HFF-Myc (cell line): ENCODE data around the gene CEP85.
A peak's percentile ranks its signal among the peaks of the same experiment; 100 is the strongest.

Experiments
- DNase-seq: peaks from one replicate; pipeline ENCODE4 v3.0.0-alpha.2; 2011; ENCODE audit warnings: low read depth; ENCODE audit errors: extremely low read depth
- H3K4me3 ChIP-seq: replicated peaks from 2 replicates; pipeline ENCODE4 v1.5.1; 2011; ENCODE audit warnings: low read depth, mild to moderate bottlenecking, control low read depth, low read length
- CTCF ChIP-seq: IDR thresholded peaks from 2 replicates; pipeline ENCODE4 v1.5.1; 2012; ENCODE audit warnings: mild to moderate bottlenecking, low read depth, low read length, control low read depth; ENCODE audit errors: missing control alignments

The CEP85 gene

GRCh38 chr1:26315874-26316850 lies 82.2 kb downstream of the CEP85 start:
- TF ChIP-seq CTCF: no peak
- no peak for DNase-seq
- H3K4me3 ChIP-seq: no peak overlapping the region

DNA sequence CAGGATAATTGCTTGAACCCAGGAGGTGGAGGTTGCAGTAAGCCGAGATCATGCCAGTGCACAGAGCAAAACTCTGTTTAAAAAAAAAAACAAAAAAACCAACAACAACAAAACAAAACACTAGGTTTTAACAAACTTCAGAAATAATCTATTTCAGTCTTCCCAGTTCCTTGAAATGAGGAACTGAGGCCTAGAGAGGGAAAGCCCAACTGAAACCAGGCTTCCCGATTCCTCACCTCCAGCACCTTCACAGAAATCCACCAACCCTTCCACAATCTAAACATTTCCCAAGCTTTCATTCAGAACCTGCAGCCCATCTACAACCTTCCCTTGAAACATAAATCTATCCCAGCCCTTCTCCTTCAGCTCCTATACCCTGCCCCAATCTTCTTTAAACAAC lies 83.1 kb downstream of the CEP85 start:
- no peak for DNase-seq
- no peak overlapping the region for H3K4me3 ChIP-seq
- no peak for TF ChIP-seq CTCF

DNA sequence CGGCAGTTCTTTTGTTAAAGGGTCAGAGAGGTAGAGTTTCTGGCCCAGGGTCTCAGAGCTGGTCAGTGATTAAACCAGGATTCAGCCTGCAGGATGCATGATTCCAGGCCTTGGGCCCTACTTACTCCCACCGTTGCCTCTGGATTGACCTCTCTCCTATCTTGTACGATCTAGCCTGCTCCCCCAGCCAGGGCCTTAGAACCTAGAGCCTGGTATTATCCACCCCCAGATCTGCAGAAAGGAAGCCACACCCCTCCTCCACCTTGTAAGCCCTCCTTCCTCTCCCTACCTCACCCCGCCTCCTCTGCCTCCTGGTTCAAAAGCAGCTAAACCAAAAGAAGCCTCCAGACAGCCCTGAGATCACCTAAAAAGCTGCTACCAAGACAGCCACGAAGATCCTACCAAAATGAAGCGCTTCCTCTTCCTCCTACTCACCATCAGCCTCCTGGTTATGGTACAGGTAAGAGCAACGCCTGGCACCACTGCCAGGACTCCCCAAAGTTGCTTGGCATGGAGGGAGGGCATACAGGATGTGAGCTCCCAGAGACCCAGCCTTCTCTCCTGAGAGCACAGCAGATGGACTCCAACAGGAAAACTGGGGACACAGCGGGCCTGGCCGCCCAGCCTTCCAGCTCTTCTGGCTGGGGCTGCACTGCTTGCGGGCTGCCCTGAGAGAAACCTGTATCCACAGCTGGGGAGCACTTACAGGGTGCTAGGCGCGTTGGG lies 83.8 kb downstream of the CEP85 start, which contains the start of gene CD52:
Gene CD52, plus strand, starts transcription at position 347 of the 726 bp plus-strand sequence. Its CDS starts 60 bp downstream, at position 407.
- TF ChIP-seq CTCF: no peak
- no peak within 1 kb of the TSS for H3K4me3 ChIP-seq
- DNase-seq: no peak

GRCh38 chr1:26318338-26319064 lies 84.5 kb downstream of the CEP85 start:
- H3K4me3 ChIP-seq: no peak overlapping the region
- no peak for TF ChIP-seq CTCF
- no peak for DNase-seq

GRCh38 chr1:26320896-26321295 lies 86.9 kb downstream of the CEP85 start:
- no peak overlapping the region for H3K4me3 ChIP-seq
- no peak for DNase-seq
- TF ChIP-seq CTCF: no peak

- DNase-seq: peak; percentile 59
- H3K4me3 ChIP-seq: no peak overlapping the region
- peak; percentile 82 for TF ChIP-seq CTCF
These were observed 87.5 kb downstream of the CEP85 start for GRCh38 chr1:26321315-26322041.
